Osteoblast (primary cell): ENCODE measurements around the gene CHKA. TPM values are rescaled to one million over a fixed set of nuclear protein-coding genes. Genes with fewer than 3 reads are reported as not detected.
A peak's percentile ranks its signal among the peaks of the same experiment; 100 is the strongest.

ENCODE experiments used
- DNase-seq: peaks from one replicate; pipeline ENCODE4 v3.0.0; 2011; ENCODE audit warnings: low spot score, mixed read lengths; ENCODE audit not compliant: insufficient read length; ENCODE audit errors: missing footprints
- H2AFZ ChIP-seq: 2 replicates; pipeline ENCODE4 v1.6.0; 2011; ENCODE audit warnings: mild to moderate bottlenecking, low read length
- H3K27ac ChIP-seq: 2 replicates; pipeline ENCODE4 v1.5.1; 2011; ENCODE audit warnings: mild to moderate bottlenecking, low read depth, low read length, moderate library complexity
- H3K27me3 ChIP-seq: 2 replicates; pipeline ENCODE4 v1.6.0; 2012; ENCODE audit warnings: mild to moderate bottlenecking, control low read depth, inconsistent platforms, low read length, moderate library complexity; ENCODE audit not compliant: insufficient read depth
- H3K36me3 ChIP-seq: 2 replicates; pipeline ENCODE4 v1.5.1; 2011; ENCODE audit warnings: mild to moderate bottlenecking, low read length, control low read depth, moderate library complexity; ENCODE audit not compliant: insufficient read depth
- H3K4me1 ChIP-seq: 2 replicates; pipeline ENCODE4 v1.5.1; 2011; ENCODE audit warnings: mild to moderate bottlenecking, low read length, control low read depth, moderate library complexity; ENCODE audit not compliant: insufficient read depth
- H3K4me2 ChIP-seq: 2 replicates; pipeline ENCODE4 v1.6.0; 2011; ENCODE audit warnings: mild to moderate bottlenecking, low read length; ENCODE audit not compliant: insufficient read depth
- H3K4me3 ChIP-seq: fragments of 200-600 bp; sonication (generic); 3 replicates; pipeline ENCODE4 v1.5.1; 2012; ENCODE audit warnings: mild to moderate bottlenecking, low read length, inconsistent platforms; ENCODE audit not compliant: insufficient read depth
- H3K79me2 ChIP-seq: 2 replicates; pipeline ENCODE4 v1.6.0; 2012; ENCODE audit warnings: mild to moderate bottlenecking, low read length, control low read depth, inconsistent platforms; ENCODE audit not compliant: insufficient read depth
- H3K9me3 ChIP-seq: 2 replicates; pipeline ENCODE4 v1.5.1; 2011; ENCODE audit warnings: low read depth, low read length, control low read depth
- H4K20me1 ChIP-seq: 2 replicates; pipeline ENCODE4 v1.6.0; 2012; ENCODE audit warnings: mild to moderate bottlenecking, low read length, control low read depth; ENCODE audit not compliant: insufficient read depth
- total RNA-seq: library from RNA; depleted of rRNA; stranded (reverse); fragments of >200 nt; gene quantifications from 2 replicates; pipeline ENCODE4 v1.2.3, GENCODE V29; 2012
- TF ChIP-seq, protein P1 (sequence below): IDR thresholded peaks from 2 replicates; pipeline ENCODE4 v1.5.1; 2011; ENCODE audit warnings: mild to moderate bottlenecking, low read depth, low read length, moderate library complexity; ENCODE audit errors: extremely low read depth

Gene CHKA
- total RNA-seq, 1 donor = 29.0 TPM

- TF ChIP-seq, protein P1, sequence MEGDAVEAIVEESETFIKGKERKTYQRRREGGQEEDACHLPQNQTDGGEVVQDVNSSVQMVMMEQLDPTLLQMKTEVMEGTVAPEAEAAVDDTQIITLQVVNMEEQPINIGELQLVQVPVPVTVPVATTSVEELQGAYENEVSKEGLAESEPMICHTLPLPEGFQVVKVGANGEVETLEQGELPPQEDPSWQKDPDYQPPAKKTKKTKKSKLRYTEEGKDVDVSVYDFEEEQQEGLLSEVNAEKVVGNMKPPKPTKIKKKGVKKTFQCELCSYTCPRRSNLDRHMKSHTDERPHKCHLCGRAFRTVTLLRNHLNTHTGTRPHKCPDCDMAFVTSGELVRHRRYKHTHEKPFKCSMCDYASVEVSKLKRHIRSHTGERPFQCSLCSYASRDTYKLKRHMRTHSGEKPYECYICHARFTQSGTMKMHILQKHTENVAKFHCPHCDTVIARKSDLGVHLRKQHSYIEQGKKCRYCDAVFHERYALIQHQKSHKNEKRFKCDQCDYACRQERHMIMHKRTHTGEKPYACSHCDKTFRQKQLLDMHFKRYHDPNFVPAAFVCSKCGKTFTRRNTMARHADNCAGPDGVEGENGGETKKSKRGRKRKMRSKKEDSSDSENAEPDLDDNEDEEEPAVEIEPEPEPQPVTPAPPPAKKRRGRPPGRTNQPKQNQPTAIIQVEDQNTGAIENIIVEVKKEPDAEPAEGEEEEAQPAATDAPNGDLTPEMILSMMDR = no peak
- DNase-seq = no peak
- peaks cover 32% of the 10 kb centered on the region for H3K79me2 ChIP-seq
- H3K9me3 ChIP-seq = no peaks in the 10 kb centered on the region
- no peak overlapping the region for H3K4me2 ChIP-seq
- H4K20me1 ChIP-seq = no peaks in the 10 kb centered on the region
- H3K27ac ChIP-seq = no peak overlapping the region
- no peaks in the 10 kb centered on the region for H3K27me3 ChIP-seq
- H3K4me3 ChIP-seq = no peak overlapping the region
- peaks cover 49% of the 10 kb centered on the region for H3K4me1 ChIP-seq
- H3K36me3 ChIP-seq = peaks cover 5% of the 10 kb centered on the region
- no peak overlapping the region for H2AFZ ChIP-seq
Measured at GRCh38 chr11:68015467-68015866, 105.7 kb downstream of the CHKA start.

- TF ChIP-seq, protein P1 = no peak
- H3K79me2 ChIP-seq = peaks cover 32% of the 10 kb centered on the region
- peak overlapping the region; percentile 82 for H3K27ac ChIP-seq
- DNase-seq = no peak
- no peaks in the 10 kb centered on the region for H4K20me1 ChIP-seq
- no peak overlapping the region for H2AFZ ChIP-seq
- H3K9me3 ChIP-seq = no peaks in the 10 kb centered on the region
- H3K4me2 ChIP-seq = peak overlapping the region; percentile 18
- H3K4me3 ChIP-seq = no peak overlapping the region
- H3K27me3 ChIP-seq = no peaks in the 10 kb centered on the region
- peaks cover 52% of the 10 kb centered on the region for H3K4me1 ChIP-seq
- peaks cover 5% of the 10 kb centered on the region for H3K36me3 ChIP-seq
Measured at GRCh38 chr11:68014947-68015447, 106.2 kb downstream of the CHKA start.

DNA sequence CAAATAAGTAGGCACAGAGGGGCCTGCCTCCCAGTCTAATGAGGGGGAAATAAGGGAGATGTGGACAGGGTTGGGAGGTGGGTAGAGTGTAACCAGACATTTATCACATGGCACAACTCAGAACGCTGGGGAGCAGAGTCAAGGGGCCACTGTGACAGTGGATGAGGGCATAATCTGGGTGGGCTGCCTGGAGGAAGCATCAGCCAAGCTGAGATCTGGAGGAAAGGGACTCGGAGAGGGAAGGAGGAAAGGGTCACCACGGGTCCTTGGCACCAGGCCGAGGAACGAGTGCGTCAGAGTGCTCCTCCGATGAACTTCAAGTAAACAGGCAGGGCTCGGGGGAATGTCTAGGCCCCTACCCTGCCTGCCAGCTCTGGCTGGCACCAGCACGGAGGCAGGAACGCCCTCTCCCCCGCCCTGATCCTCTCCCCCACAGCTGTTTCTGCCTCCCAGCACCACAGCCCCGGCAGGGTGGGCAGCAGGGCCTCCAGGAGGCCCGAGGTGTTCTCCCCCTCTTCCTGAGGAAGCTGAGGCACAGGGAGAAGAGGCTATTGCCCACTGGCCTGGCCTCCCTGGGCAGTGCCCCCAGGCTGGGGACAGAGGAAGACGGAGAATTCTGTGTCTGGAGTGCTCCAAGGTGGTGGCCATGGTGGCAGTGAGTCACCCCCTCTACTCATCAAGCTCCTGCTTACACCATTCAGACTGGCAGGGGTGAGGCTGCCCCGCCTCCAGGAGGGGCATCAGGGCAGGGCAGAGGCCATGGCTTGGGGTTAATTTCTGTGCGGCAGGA, 106.8 kb downstream of the CHKA start:
- Histone ChIP-seq H3K4me2 (peak overlapping the region; percentile 18), H3K79me2 (peaks cover 32% of the 10 kb centered on the region), H3K27ac (peak overlapping the region; percentile 82), H4K20me1 (no peaks in the 10 kb centered on the region), H2AFZ (peak overlapping the region; percentile 17), H3K36me3 (peaks cover 5% of the 10 kb centered on the region), H3K4me1 (peaks cover 58% of the 10 kb centered on the region), H3K4me3 (peak overlapping the region; percentile 18), H3K9me3 (no peaks in the 10 kb centered on the region), H3K27me3 (no peaks in the 10 kb centered on the region)
- peak; percentile 96 for DNase-seq
- TF ChIP-seq, protein P1 = no peak

GRCh38 chr11:68013611-68014156, 107.5 kb downstream of the CHKA start:
- no peak overlapping the region for H2AFZ ChIP-seq
- H3K4me1 ChIP-seq = peaks cover 60% of the 10 kb centered on the region

More at GRCh38 chr11:68013611-68014156, 107.5 kb downstream of the CHKA start:
- Histone ChIP-seq H3K4me2 (peak overlapping the region; percentile 52), H3K27ac (peak overlapping the region; percentile 82), H3K4me3 (no peak overlapping the region), H4K20me1 (no peaks in the 10 kb centered on the region), H3K36me3 (no peaks in the 10 kb centered on the region), H3K79me2 (peaks cover 32% of the 10 kb centered on the region), H3K27me3 (no peaks in the 10 kb centered on the region), H3K9me3 (no peaks in the 10 kb centered on the region)
- TF ChIP-seq, protein P1 = no peak
- DNase-seq = no peak
